Subcutaneous abdominal adipose tissue (tissue), 5 donors: ENCODE measurements around the gene TACC3.
A peak's percentile ranks its signal among the peaks of the same experiment; 100 is the strongest.

Experiments
- H3K27ac ChIP-seq: one replicate; pipeline ENCODE4 v1.7.0; 2013; ENCODE audit warnings: low read depth, mild to moderate bottlenecking, inconsistent platforms, low read length, moderate library complexity
- H3K27me3 ChIP-seq, 5 donors: one replicate each; pipeline ENCODE4 v1.7.0; 2013; ENCODE audit warnings: low read length in 5 of 5, inconsistent platforms in 1 of 5; ENCODE audit not compliant: control insufficient read depth in 5 of 5, insufficient read depth in 4 of 5
- H3K36me3 ChIP-seq, 5 donors: one replicate each; pipeline ENCODE4 v1.7.0; 2013; ENCODE audit warnings: low read length in 5 of 5; ENCODE audit not compliant: control insufficient read depth in 5 of 5, insufficient read depth in 5 of 5
- H3K4me1 ChIP-seq, 5 donors: one replicate each; pipeline ENCODE4 v1.7.0; 2013; ENCODE audit warnings: low read length in 5 of 5, mild to moderate bottlenecking in 3 of 5, moderate library complexity in 1 of 5; ENCODE audit not compliant: control insufficient read depth in 5 of 5, insufficient read depth in 5 of 5
- H3K4me3 ChIP-seq, 5 donors: one replicate each; pipeline ENCODE4 v1.7.0; 2013; ENCODE audit warnings: low read length in 5 of 5, low read depth in 1 of 5
- H3K9ac ChIP-seq, 5 donors: one replicate each; pipeline ENCODE4 v1.7.0; 2013; ENCODE audit warnings: low read length in 5 of 5, mild to moderate bottlenecking in 4 of 5, moderate library complexity in 3 of 5
- H3K9me3 ChIP-seq, 5 donors: one replicate each; pipeline ENCODE4 v1.7.0; 2013; ENCODE audit warnings: low read length in 5 of 5; ENCODE audit not compliant: control insufficient read depth in 5 of 5
- donor health status: healthy.
- donor health status: healthy.
- donor health status: healthy.
- donor health status: healthy.
- donor health status: healthy.

TACC3 gene

GRCh38 chr4:1721003-1721665, at the start of gene TACC3, which contains the start of gene TMEM129:
Gene TACC3, plus strand, starts transcription at chr4:1721521. Its CDS starts 1,901 bp downstream, at chr4:1723422.
Gene TMEM129, minus strand, starts transcription at chr4:1721323. Its CDS starts 486 bp downstream, at chr4:1720837.
- peak within 1 kb of the TSS; percentile 64 to 88 (median 79) for H3K4me3 ChIP-seq
- H3K36me3 ChIP-seq: peaks cover 0 to 36% (median 21%) of the 10 kb centered on the region in 5 donors
- H3K9me3 ChIP-seq: no peaks in the 10 kb centered on the region
- H3K4me1 ChIP-seq: peaks cover 2 to 51% (median 40%) of the 10 kb centered on the region in 5 donors
- peak within 1 kb of the TSS in 4 of 5 donors; percentile 70 to 90 (median 84) for H3K9ac ChIP-seq
- no peaks in the 10 kb centered on the region for H3K27me3 ChIP-seq
- H3K27ac ChIP-seq: peak within 1 kb of the TSS; percentile 72

- peaks cover 0 to 8% (median 0%) of the 10 kb centered on the region in 5 donors for H3K27me3 ChIP-seq
- no peaks in the 10 kb centered on the region for H3K36me3 ChIP-seq
- no peaks in the 10 kb centered on the region for H3K4me1 ChIP-seq
- H3K4me3 ChIP-seq: no peak overlapping the region
- H3K9ac ChIP-seq: no peak overlapping the region
- no peaks in the 10 kb centered on the region for H3K9me3 ChIP-seq
- H3K27ac ChIP-seq: no peak overlapping the region
Observed at GRCh38 chr4:1673671-1674070, 47.6 kb upstream of the TACC3 start.

GRCh38 chr4:1674682-1675081, 46.6 kb upstream of the TACC3 start:
- no peak overlapping the region for H3K27ac ChIP-seq
- no peaks in the 10 kb centered on the region for H3K4me1 ChIP-seq
- peaks cover 0 to 8% (median 0%) of the 10 kb centered on the region in 5 donors for H3K27me3 ChIP-seq
- no peak overlapping the region for H3K4me3 ChIP-seq
- no peaks in the 10 kb centered on the region for H3K36me3 ChIP-seq
- no peak overlapping the region for H3K9ac ChIP-seq
- H3K9me3 ChIP-seq: no peaks in the 10 kb centered on the region

- Histone ChIP-seq H3K27me3 (peaks cover 0 to 8% (median 0%) of the 10 kb centered on the region in 5 donors), H3K9me3 (no peaks in the 10 kb centered on the region), H3K9ac (no peak overlapping the region), H3K27ac (no peak overlapping the region), H3K4me1 (no peaks in the 10 kb centered on the region), H3K4me3 (no peak overlapping the region), H3K36me3 (no peaks in the 10 kb centered on the region)
Observed at GRCh38 chr4:1675136-1675801, 46.1 kb upstream of the TACC3 start.

GRCh38 chr4:1675802-1676137, 45.6 kb upstream of the TACC3 start:
- no peaks in the 10 kb centered on the region for H3K4me1 ChIP-seq
- H3K9me3 ChIP-seq: no peaks in the 10 kb centered on the region
- no peak overlapping the region for H3K4me3 ChIP-seq
- no peaks in the 10 kb centered on the region for H3K36me3 ChIP-seq
- no peak overlapping the region for H3K27ac ChIP-seq
- no peak overlapping the region for H3K9ac ChIP-seq
- peaks cover 0 to 8% (median 0%) of the 10 kb centered on the region in 5 donors for H3K27me3 ChIP-seq

- H3K4me1 ChIP-seq: no peaks in the 10 kb centered on the region
- peaks cover 0 to 8% (median 0%) of the 10 kb centered on the region in 5 donors for H3K27me3 ChIP-seq
- H3K4me3 ChIP-seq: no peak overlapping the region
- no peak overlapping the region for H3K27ac ChIP-seq
- H3K36me3 ChIP-seq: no peaks in the 10 kb centered on the region
- H3K9me3 ChIP-seq: no peaks in the 10 kb centered on the region
- H3K9ac ChIP-seq: no peak overlapping the region
Observed at GRCh38 chr4:1676605-1677525, 44.5 kb upstream of the TACC3 start.

GRCh38 chr4:1678244-1678643, 43.1 kb upstream of the TACC3 start:
- Histone ChIP-seq H3K27ac (no peak overlapping the region), H3K9ac (no peak overlapping the region), H3K4me1 (peaks cover 0 to 5% (median 4%) of the 10 kb centered on the region in 5 donors), H3K4me3 (no peak overlapping the region), H3K9me3 (no peaks in the 10 kb centered on the region), H3K36me3 (no peaks in the 10 kb centered on the region), H3K27me3 (peaks cover 0 to 8% (median 0%) of the 10 kb centered on the region in 5 donors)

- Histone ChIP-seq H3K4me1 (peaks cover 0 to 22% (median 21%) of the 10 kb centered on the region in 5 donors), H3K27ac (peak overlapping the region; percentile 58), H3K36me3 (no peaks in the 10 kb centered on the region), H3K4me3 (peak overlapping the region; percentile 61 to 73 (median 68)), H3K27me3 (no peaks in the 10 kb centered on the region), H3K9ac (peak overlapping the region in 2 of 5 donors; percentile 60 to 62), H3K9me3 (no peaks in the 10 kb centered on the region)
Observed at GRCh38 chr4:1682860-1683259, 38.5 kb upstream of the TACC3 start.

- Histone ChIP-seq H3K9ac (peak overlapping the region; percentile 38 to 73 (median 60)), H3K27ac (peak overlapping the region; percentile 58), H3K27me3 (no peaks in the 10 kb centered on the region)
Observed at GRCh38 chr4:1683261-1683735, 38.0 kb upstream of the TACC3 start.

More at GRCh38 chr4:1683261-1683735, 38.0 kb upstream of the TACC3 start:
- Histone ChIP-seq H3K36me3 (no peaks in the 10 kb centered on the region), H3K4me3 (peak overlapping the region; percentile 61 to 73 (median 68)), H3K9me3 (no peaks in the 10 kb centered on the region), H3K4me1 (peaks cover 0 to 22% (median 21%) of the 10 kb centered on the region in 5 donors)
